ENCODE measurements around the gene ZNF443.
"Not testable (repeated sequence)": the region's sequence is repeated elsewhere in the genome, so short reads cannot be mapped to it uniquely, and the experiment has no call there.

ZNF443 gene

GRCh38 chr19:12417273-12417672, 23.5 kb downstream of the ZNF443 start:
- not testable (repeated sequence) for DNase-seq (ENCODE audit: low read depth in 2 of 2)

- DNase-seq (ENCODE audit: low read depth in 2 of 2) = no peak
Measured at GRCh38 chr19:12411893-12412292, 28.9 kb downstream of the ZNF443 start.

DNA sequence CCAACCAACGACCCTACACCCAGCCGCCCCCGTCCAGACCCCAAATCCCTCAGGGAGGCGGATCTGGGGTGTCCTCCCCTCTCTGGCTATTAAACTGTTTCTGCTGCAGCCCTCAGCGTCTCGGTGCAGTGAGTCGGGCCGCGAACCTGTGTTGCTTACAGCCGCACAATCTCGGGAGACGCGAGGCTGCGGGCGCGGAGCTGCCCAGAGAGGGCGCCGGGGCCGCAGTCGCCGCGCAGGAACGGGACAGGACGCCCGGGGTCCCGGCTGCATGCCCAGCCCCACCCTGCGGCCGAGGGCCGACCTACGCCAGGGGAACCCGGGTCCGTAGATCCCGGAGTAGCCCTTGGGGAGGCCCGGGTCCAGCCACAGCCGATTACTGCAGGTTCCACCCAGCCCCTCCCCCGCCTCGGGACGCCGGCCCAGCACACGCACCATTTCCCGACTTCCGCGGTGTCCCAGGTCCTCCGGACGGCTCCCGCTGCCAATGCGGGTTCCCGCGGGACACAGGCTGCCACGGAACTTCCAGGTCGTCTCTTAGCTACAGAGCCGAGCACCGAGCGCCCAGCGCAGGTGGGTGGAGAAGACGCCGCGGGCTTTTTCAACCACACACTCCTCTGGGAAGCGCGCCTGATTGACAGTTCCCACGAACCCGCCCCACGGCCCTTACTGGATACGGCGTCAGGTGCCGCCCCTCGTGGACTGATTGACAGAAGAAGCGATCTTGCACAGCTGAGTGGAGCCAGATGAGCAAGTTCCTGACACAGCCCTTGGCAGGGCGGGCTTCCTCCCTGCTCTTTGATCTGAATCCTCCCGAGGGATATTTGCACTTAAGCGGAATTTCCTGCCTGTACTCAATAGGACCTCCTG, 40.0 kb downstream of the ZNF443 start, which contains the start of gene ZNF799:
ZNF799 (minus strand) TSS at position 639 of the 870 bp plus-strand sequence; CDS start at position 438, 201 bp downstream.
- peak; percentile 61 to 77 for DNase-seq (ENCODE audit: low read depth in 2 of 2)

- peak in 1 of 2 donors; percentile 14 for DNase-seq (ENCODE audit: low read depth in 2 of 2)
Measured at GRCh38 chr19:12399901-12400632, 40.8 kb downstream of the ZNF443 start.

DNA sequence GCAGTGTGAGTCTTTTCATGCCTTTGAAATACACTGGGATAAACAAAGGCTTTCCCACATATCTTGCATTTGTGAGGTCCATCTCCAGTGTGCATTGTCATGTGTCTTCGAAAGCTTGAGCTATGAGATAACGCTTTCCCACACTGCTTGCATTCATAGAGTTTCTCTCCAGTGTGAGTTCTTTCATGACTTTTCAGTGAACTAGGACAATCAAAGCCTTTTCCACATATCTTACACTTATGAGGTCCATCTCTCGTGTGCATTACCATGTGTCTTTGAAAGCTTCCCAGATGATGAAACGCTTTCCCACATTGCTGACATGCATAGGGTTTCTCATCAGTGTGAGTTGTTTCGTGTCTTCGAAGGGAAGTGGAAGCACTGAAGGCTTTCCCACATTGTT, 49.7 kb downstream of the ZNF443 start:
- DNase-seq (ENCODE audit: low read depth in 2 of 2) = not testable (repeated sequence)

DNA sequence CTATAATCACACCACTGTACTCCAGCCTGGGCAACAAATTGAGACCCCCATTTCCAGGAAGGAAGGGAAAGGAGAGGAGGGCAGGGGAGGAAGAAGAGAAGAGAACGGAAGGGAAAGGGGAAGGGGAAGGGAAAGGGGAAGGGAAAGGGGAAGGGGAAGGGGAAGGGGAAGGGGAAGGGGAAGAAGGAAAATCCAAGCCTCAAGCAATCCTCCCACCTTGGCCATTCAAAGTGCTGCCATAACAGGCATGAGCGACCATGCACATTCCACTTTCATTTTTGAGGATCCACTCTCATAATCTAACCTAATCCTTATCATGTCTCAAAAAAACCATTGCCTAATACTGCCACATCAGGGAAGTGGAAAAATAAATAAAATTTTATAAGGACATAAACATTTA, 54.5 kb downstream of the ZNF443 start:
- DNase-seq (ENCODE audit: low read depth in 2 of 2) = not testable (repeated sequence)

- no peak for DNase-seq (ENCODE audit: low read depth in 2 of 2)
Measured at GRCh38 chr19:12380444-12380737, 60.4 kb downstream of the ZNF443 start.

- no peak for DNase-seq (ENCODE audit: low read depth in 2 of 2)
Measured at GRCh38 chr19:12379732-12380443, 60.9 kb downstream of the ZNF443 start.
